HUDEP-2 (cell line): ENCODE results near the gene FARS2.

Experiments
- DNase-seq, 76 experiments: peaks; one replicate each; lab custom pipeline; 2025; ENCODE audit not compliant: unreplicated experiment in 76 of 76; lab: John Stamatoyannopoulos, UW

FARS2 gene

GRCh38 chr6:5736016-5736738 is 474.9 kb downstream of the FARS2 start:
- no peak for DNase-seq

GRCh38 chr6:5737460-5737859 is 476.1 kb downstream of the FARS2 start:
- DNase-seq = no peak

- DNase-seq = no peak
Measured at GRCh38 chr6:5738211-5738610, 476.9 kb downstream of the FARS2 start.

DNA sequence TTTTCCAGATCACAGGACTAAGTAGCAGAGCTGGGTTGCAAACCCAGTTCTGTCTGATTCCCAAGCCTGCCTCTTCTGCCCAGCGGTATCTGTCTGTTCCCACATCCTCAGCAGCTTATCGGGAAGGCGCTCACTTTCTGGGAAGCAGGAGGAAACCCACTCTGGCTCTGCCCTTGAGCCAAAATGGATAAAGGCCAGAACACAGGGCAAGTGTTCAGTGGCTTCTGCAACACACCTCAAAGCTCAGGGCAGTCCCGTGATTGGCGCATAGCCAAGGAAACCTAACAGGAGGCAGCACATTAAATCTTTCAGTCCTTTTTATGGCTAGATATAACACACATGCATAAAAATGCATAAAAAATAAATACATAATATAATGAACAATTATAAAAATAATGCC is 483.2 kb downstream of the FARS2 start:
- DNase-seq = no peak

- no peak for DNase-seq
Measured at GRCh38 chr6:5745081-5745480, 483.8 kb downstream of the FARS2 start.

GRCh38 chr6:5746053-5746758 is 484.9 kb downstream of the FARS2 start:
- DNase-seq = no peak

DNA sequence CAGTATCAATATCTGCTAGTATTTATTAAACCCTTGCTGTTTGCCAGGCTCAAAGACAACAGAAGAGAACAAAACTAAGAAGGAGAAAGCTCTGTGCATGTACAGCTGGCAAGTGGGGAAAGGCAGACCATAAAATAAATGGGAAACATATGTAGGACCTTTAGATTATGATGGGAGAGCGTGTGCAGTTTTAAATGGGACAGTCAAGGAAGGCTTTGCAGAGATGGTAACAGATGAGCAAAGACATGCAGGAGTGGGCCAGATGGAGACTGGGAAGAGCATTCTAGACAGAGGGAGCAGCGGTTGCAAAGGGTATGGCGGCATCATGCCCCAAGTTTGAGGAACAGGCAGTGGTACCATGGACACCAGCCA is 485.4 kb downstream of the FARS2 start:
- DNase-seq = no peak

DNA sequence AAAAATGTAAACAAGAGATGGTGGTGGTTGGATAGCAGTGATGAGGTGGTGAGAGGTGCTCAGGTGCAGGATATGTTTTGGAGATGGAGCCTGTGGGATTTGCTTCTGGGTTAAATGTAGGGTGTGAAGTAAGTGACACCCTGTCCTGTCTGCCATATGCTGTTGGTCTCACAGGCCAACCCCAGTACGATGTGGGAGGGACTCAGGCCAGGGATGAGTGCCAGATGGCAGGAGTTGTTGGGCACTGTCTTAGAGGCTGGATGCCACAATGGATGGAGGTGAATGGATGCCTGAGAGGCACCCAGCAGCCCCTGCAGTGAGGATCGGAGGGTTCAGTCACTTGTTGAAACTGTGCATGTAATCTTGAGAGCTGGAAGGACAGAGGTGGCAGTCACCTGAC is 486.1 kb downstream of the FARS2 start:
- DNase-seq = no peak

DNA sequence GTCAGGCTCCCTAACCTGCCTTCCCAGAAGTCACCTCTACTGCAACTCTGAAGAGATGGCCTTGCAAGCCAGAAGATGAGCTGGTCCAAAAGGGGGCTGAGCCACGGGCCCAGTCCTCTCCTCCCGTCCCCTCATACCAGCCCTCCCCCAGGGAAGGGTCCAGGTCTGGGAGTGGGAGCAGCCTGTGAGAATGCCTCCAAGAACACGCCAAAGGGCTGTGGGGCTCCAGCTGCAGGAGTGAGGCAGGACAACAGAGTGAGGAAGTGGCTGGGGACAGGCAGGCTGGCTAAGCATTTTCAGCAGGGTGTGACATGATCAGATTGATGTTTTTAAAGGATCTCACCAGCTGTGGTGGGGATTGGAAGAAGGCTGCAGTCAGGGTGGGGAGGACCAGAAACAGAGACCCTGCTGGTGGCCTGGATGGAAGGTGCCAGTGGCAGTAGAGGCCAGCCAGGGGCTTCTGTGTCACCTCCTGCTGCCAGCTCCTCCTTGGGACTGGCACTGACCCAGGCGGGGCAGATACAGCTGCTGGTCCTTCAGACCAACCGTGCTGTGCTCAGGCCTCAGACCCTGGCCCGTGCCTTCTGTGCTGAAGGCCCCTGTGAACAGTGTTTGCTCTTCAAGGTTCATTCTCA is 487.8 kb downstream of the FARS2 start:
- DNase-seq = no peak

GRCh38 chr6:5749651-5750215 is 488.4 kb downstream of the FARS2 start:
- DNase-seq = no peak

DNA sequence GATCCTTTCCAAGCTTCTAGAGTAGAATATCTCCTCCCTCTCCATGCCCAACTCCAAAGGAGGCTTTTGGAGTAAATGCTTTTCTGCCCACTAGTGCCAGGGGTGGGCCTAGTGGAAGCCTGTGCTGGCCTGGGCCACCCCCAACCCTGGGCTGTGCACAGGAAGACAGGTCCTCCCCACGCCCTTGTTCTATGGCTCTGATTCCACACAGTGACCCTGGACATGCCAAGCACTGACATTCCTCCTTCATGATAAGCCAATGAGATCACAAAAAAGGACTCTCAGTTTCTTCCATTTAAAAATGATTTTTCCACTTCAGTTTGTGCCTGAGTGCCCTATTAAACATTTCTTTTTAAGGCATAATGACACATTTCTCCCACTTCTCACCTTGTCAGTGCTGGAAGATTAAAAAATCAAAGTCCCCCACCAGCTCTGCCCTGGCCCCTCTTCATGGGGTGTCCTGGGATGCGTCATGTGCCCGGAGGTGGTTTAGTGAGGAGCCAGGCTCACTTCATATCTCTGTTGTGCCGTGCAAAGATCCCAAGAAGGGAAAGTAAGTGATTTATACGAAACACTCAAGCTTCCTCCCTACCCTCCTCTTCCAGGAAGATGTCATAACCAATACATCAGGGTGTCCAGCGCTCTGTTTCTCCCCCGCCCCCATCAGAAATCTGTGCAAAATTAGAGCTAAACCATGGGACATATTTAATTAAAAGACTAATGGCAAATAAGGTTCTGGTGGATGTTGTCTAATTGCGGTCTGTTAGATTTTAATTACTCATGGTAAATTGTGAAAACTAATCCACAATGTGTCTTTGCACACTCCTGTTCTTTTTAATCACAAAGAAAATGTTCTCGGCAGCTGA is 490.4 kb downstream of the FARS2 start:
- no peak for DNase-seq

GRCh38 chr6:5752391-5752680 is 491.0 kb downstream of the FARS2 start:
- no peak for DNase-seq

DNA sequence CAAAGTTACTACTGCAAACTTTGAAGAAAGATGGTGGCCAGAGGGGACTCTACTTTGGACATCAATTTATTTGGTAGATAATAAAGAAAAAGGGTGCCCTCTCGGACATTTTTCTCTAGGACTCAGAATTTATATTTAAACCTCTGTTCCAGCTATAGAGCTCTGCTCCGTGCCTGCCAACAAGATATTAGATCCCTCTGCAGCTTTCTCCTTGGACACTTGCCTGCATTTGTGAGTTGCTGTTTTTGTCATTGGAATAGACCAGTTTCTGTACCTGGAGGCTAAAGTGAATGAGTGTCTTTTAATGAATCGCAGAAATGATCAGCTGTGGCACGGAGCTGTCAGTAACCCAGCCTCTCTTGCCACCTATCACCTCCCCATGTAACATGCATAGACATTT is 491.9 kb downstream of the FARS2 start:
- no peak for DNase-seq

DNA sequence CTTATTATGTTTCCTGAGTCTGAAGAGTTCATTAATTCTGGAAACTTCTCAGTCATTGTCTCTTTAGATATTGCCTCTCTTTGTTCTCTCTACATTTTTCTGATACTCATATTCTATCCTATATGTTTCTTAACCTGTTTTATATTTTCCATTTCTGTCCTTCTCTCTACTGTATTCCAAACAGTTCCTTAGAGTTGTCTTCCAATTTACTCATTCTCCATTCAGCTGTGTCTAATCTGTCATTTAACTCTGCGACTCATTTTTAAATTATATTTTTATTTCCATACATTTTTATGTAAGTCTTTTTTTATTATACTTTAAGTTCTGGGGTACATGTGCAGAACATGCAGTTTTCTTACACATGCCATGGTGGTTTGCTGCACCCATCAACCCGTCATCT is 493.6 kb downstream of the FARS2 start:
- no peak for DNase-seq

DNA sequence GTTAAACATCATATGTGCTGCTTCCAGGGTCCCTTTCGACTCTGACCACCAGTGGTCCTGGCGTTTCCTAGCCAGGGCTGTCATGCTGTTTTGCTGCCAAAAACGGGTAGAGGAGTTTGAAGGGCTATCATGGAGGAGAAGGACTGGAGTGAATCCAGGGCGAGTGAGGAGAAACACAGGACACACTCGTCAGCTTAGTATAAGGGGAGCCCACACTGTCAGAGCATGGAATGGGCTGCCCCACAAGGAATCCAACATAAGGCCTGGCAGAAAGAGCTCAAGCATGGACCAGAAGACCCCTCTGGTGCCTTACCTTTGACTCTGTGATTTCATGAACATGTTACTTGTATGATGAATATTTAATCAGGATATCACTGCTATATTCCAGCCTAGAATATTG is 498.3 kb downstream of the FARS2 start:
- DNase-seq = no peak

DNA sequence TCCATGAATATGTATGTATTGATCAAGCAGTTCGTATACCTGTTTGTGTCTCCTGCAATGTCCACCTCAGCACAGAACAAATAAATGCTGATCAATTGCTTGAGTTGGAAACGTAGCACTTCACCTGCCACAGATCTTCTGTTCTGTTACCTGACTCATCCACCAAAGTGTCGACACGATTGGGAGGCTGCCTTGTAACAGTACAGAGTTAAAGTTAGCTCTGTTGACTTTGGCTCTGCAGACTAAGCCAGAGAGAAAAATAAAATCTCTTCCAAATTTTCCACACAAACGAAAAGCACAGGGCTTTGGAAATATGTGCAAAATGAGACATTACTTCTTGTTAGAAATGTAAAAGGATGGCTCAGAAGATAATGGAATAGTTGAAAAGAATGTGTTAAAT is 500.1 kb downstream of the FARS2 start:
- no peak for DNase-seq

DNA sequence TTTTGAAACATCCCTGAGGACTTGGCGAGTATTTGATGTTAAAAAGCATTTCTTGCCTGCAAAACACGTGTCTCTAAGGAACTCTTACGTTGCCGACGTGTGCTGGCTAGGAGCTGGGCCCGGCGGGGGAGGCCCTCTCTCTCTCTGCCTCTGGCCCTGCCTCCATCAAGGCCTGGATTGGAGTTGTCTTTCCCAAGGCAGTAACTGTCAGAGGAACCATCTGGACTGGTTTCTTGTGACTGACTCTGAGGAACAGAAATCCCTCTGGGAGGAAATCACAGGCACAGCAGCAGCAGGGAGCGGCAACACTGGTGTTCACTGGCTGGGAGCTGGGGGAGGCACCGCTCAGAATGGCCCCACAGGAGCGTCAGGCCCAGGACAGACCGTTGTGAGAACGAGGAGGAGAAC is 501.3 kb downstream of the FARS2 start:
- DNase-seq = no peak

- DNase-seq = no peak
Measured at GRCh38 chr6:5763407-5763806, 502.1 kb downstream of the FARS2 start.

- no peak for DNase-seq
Measured at GRCh38 chr6:5763871-5764270, 502.6 kb downstream of the FARS2 start.

DNA sequence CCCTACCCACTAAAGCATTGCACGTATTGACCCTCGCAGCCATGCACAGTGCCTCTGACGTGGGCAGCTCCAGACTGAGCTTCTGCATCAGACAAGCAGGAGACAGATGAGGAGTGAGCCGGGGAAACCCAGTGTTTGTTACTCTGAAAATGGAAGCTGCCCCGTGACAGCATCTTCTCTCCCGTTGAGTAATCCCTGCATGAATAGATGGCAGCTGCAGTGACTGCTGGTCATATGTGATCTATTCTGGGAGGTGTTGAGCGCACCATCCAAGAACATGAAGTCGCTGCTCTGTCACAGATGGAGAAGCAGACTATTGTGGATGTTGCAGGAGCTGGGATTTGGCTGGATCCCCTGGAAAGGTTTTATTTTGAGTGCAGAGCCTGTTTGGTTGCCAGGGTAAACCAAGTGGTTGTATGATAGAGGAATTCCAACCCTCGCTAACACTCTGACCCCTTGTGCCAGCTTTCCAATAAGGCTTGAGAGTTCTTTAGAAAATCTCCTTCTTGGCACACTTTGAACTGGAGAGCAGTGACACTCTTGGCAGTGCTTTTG is 503.2 kb downstream of the FARS2 start:
- DNase-seq = no peak
